HEK293T (cell line): ENCODE measurements around the gene IL24.

Experiments used
- ARNT ChIP-seq: fragments of 450-650 bp; IDR thresholded peaks from 2 replicates; pipeline ENCODE4 v1.6.1; 2017; ENCODE audit warnings: mild to moderate bottlenecking
- CTBP1 ChIP-seq: fragments of 450-650 bp; IDR thresholded peaks from 2 replicates; pipeline ENCODE4 v1.6.1; 2016; ENCODE audit warnings: borderline replicate concordance
- FOXK2 ChIP-seq: fragments of 450-650 bp; IDR thresholded peaks from 2 replicates; pipeline ENCODE4 v1.6.1; 2016; ENCODE audit warnings: mild to moderate bottlenecking
- FOXM1 ChIP-seq: fragments of 450-650 bp; IDR thresholded peaks from 2 replicates; pipeline ENCODE4 v1.6.1; 2017; ENCODE audit warnings: mild to moderate bottlenecking, borderline replicate concordance
- HDGF ChIP-seq: fragments of 450-650 bp; IDR thresholded peaks from 2 replicates; pipeline ENCODE4 v1.6.1; 2017; ENCODE audit warnings: antibody characterized with exemption, borderline replicate concordance
- LEF1 ChIP-seq: fragments of 450-650 bp; IDR thresholded peaks from 2 replicates; pipeline ENCODE4 v1.6.1; 2017; ENCODE audit warnings: mild to moderate bottlenecking, borderline replicate concordance
- NFRKB ChIP-seq: fragments of 450-650 bp; IDR thresholded peaks from 2 replicates; pipeline ENCODE4 v1.6.1; 2016; ENCODE audit warnings: mild to moderate bottlenecking, moderate library complexity
- PKNOX1 ChIP-seq: fragments of 450-650 bp; IDR thresholded peaks from 2 replicates; pipeline ENCODE4 v1.6.1; 2016
- SP1 ChIP-seq: fragments of 450-650 bp; IDR thresholded peaks from 2 replicates; pipeline ENCODE4 v1.6.1; 2017
- SUZ12 ChIP-seq: fragments of 450-650 bp; IDR thresholded peaks from 2 replicates; pipeline ENCODE4 v1.6.1; 2016; ENCODE audit warnings: mild to moderate bottlenecking
- TARDBP ChIP-seq: fragments of 450-650 bp; IDR thresholded peaks from 2 replicates; pipeline ENCODE4 v1.6.1; 2016
- ZNF384 ChIP-seq: fragments of 450-650 bp; IDR thresholded peaks from 2 replicates; pipeline ENCODE4 v1.6.1; 2016

GRCh38 chr1:206883876-206884275, 13.4 kb upstream of the IL24 start:
- TF ChIP-seq LEF1 (no peak), TARDBP (no peak), ZNF384 (no peak), FOXK2 (no peak), PKNOX1 (no peak), ARNT (no peak), SP1 (no peak), NFRKB (no peak), SUZ12 (no peak), HDGF (no peak), FOXM1 (no peak), CTBP1 (no peak)
